A549 (cell line): ENCODE results near the gene RYR3. TPM values are rescaled to one million over a fixed set of nuclear protein-coding genes. Genes with fewer than 3 reads are reported as not detected.

Experiments
- ATAC-seq, 2 experiments: fragments of 200-7000 bp in 1 of 2; fragments of >200 bp in 1 of 2; cut with Nextera tagmentation in 1 of 2; cut with Tn5 transposase in 1 of 2; 3 replicates each; pipeline versions ENCODE4 v1.8.0 to v1.9.1; 2018 to 2020; ENCODE audit warnings: mild to moderate bottlenecking in 1 of 2, moderate library complexity in 1 of 2
- CTCF ChIA-PET: fragments of 300-600 bp; sonication (Branson Sonifier 250); formaldehyde crosslinking; extraction: SDS; loops from one replicate; lab custom pipeline; 2021; ENCODE audit warnings: antibody characterized with exemption, inconsistent platforms; lab: Yijun Ruan, JAX
- POLR2A ChIA-PET: fragments of 350-600 bp; formaldehyde crosslinking; extraction: SDS; loops from one replicate; lab custom pipeline; 2021; ENCODE audit warnings: antibody characterized with exemption, inconsistent platforms; lab: Yijun Ruan, JAX
- DNase-seq, 2 experiments: peaks; one replicate each; pipeline versions ENCODE4 v3.0.0 to v3.0.0-alpha.2; 2011 to 2016; ENCODE audit warnings: low read depth in 1 of 2, low spot score in 1 of 2
- FAIRE-seq: peaks from 2 replicates; lab custom pipeline; 2011; peaks lifted over from hg19 to GRCh38; lab: Jason Lieb, UNC
- H3K27ac ChIP-seq, 2 experiments: fragments of >200 bp; sonication (Bioruptor Twin); formaldehyde crosslinking; 3 replicates each; pipeline ENCODE4 v1.5.1; 2016 to 2017
- H3K4me1 ChIP-seq: fragments of >200 bp; sonication (Bioruptor Twin); formaldehyde crosslinking; 3 replicates; pipeline ENCODE4 v1.6.1; 2016
- H3K4me2 ChIP-seq: fragments of >200 bp; sonication (Bioruptor Twin); formaldehyde crosslinking; 3 replicates; pipeline ENCODE4 v1.6.1; 2016
- H3K4me3 ChIP-seq: fragments of >200 bp; sonication (Bioruptor Twin); formaldehyde crosslinking; 3 replicates; pipeline ENCODE4 v1.5.1; 2016
- H3K9me3 ChIP-seq: fragments of >200 bp; sonication (Bioruptor Twin); formaldehyde crosslinking; 3 replicates; pipeline ENCODE4 v1.6.1; 2016
- BHLHE40 ChIP-seq: IDR thresholded peaks from 2 replicates; pipeline ENCODE4 v1.6.1; 2012; ENCODE audit warnings: low read depth, low read length, inconsistent platforms
- CBX2 ChIP-seq: fragments of 200-600 bp; sonication (generic); IDR thresholded peaks from 2 replicates; pipeline ENCODE4 v1.6.1; 2016; ENCODE audit warnings: low read depth, mild to moderate bottlenecking, borderline replicate concordance
- CBX8 ChIP-seq: fragments of 200-600 bp; sonication (generic); IDR thresholded peaks from 2 replicates; pipeline ENCODE4 v1.6.1; 2016
- EHMT2 ChIP-seq: fragments of 200-600 bp; sonication (generic); IDR thresholded peaks from 2 replicates; pipeline ENCODE4 v1.6.1; 2016; ENCODE audit warnings: antibody characterized with exemption, low read depth, mild to moderate bottlenecking, moderate library complexity
- FOSB ChIP-seq: fragments of 250-450 bp; sonication (Bioruptor Pico); IDR thresholded peaks from 2 replicates; pipeline ENCODE4 v1.5.0; 2020; ENCODE audit warnings: mild to moderate bottlenecking, moderate library complexity
- FOXS1 ChIP-seq: fragments of 250-450 bp; sonication (Bioruptor Pico); IDR thresholded peaks from 2 replicates; pipeline ENCODE4 v1.5.0; 2020; ENCODE audit warnings: mild to moderate bottlenecking, moderate library complexity
- GATA3 ChIP-seq: IDR thresholded peaks from 2 replicates; pipeline ENCODE4 v1.6.1; 2012; ENCODE audit warnings: borderline replicate concordance
- HDAC2 ChIP-seq: fragments of 200-600 bp; sonication (generic); IDR thresholded peaks from 2 replicates; pipeline ENCODE4 v1.6.1; 2016
- HEYL ChIP-seq: fragments of 250-450 bp; sonication (Bioruptor Pico); IDR thresholded peaks from 2 replicates; pipeline ENCODE4 v1.8.0; 2021; ENCODE audit warnings: mild to moderate bottlenecking, moderate library complexity
- KDM1A ChIP-seq: fragments of 200-600 bp; sonication (generic); IDR thresholded peaks from 2 replicates; pipeline ENCODE4 v1.6.1; 2016; ENCODE audit warnings: low read depth, mild to moderate bottlenecking
- KDM5A ChIP-seq: fragments of 200-600 bp; sonication (generic); IDR thresholded peaks from 2 replicates; pipeline ENCODE4 v1.6.1; 2016; ENCODE audit warnings: antibody characterized with exemption, mild to moderate bottlenecking
- MAFK ChIP-seq: fragments of 450-650 bp; IDR thresholded peaks from 2 replicates; pipeline ENCODE4 v1.6.1; 2014; ENCODE audit not compliant: partially characterized antibody
- MYC ChIP-seq: IDR thresholded peaks from 2 replicates; pipeline ENCODE4 v1.6.1; 2012; ENCODE audit warnings: mild to moderate bottlenecking, inconsistent platforms, low read length, improper control_type of control experiment, borderline replicate concordance
- NPAS2 ChIP-seq: fragments of 250-450 bp; sonication (Bioruptor Pico); IDR thresholded peaks from 2 replicates; pipeline ENCODE4 v1.8.0; 2022; ENCODE audit warnings: mild to moderate bottlenecking, moderate library complexity, borderline replicate concordance
- NR3C1 ChIP-seq: fragments of >200 bp; sonication (Bioruptor Twin); formaldehyde crosslinking; IDR thresholded peaks from 3 replicates; pipeline ENCODE4 v1.6.1; 2017
- PHF8 ChIP-seq: fragments of 200-600 bp; sonication (generic); IDR thresholded peaks from 2 replicates; pipeline ENCODE4 v1.6.1; 2016; ENCODE audit warnings: low read depth, mild to moderate bottlenecking, antibody characterized with exemption, moderate library complexity, borderline replicate concordance
- POLR2AphosphoS2 ChIP-seq: conservative IDR thresholded peaks from 2 replicates; pipeline ENCODE4 v1.6.1; 2012; ENCODE audit warnings: low read length, improper control_type of control experiment, inconsistent platforms
- RCOR1 ChIP-seq: fragments of 150-350 bp; IDR thresholded peaks from 2 replicates; pipeline ENCODE4 v1.6.1; 2014; ENCODE audit warnings: antibody characterized with exemption, low read length, low read depth
- RFX5 ChIP-seq: fragments of 450-650 bp; IDR thresholded peaks from 2 replicates; pipeline ENCODE4 v1.7.1; 2014; ENCODE audit warnings: antibody characterized with exemption, mild to moderate bottlenecking, moderate library complexity
- RNF2 ChIP-seq: fragments of 200-600 bp; sonication (generic); IDR thresholded peaks from 2 replicates; pipeline ENCODE4 v1.6.1; 2016; ENCODE audit warnings: low read depth, mild to moderate bottlenecking, antibody characterized with exemption, moderate library complexity, borderline replicate concordance
- SMC3 ChIP-seq: fragments of >200 bp; sonication (Bioruptor Twin); formaldehyde crosslinking; IDR thresholded peaks from 3 replicates; pipeline ENCODE4 v1.6.1; 2018; ENCODE audit warnings: inconsistent platforms
- TFCP2L1 ChIP-seq: fragments of 250-450 bp; sonication (Bioruptor Pico); IDR thresholded peaks from 2 replicates; pipeline ENCODE4 v1.5.0; 2021; ENCODE audit warnings: mild to moderate bottlenecking
- ZSCAN20 ChIP-seq: fragments of 250-450 bp; sonication (Bioruptor Pico); IDR thresholded peaks from 2 replicates; pipeline ENCODE4 v1.8.0; 2022; ENCODE audit warnings: mild to moderate bottlenecking, moderate library complexity
- WGBS: methylation state at CpG from one replicate; pipeline ENCODE4 v1.1.6; 2017; ENCODE audit errors: missing lambda C conversion rate; 5-methylcytosine and 5-hydroxymethylcytosine counted together
- polyA plus RNA-seq, 4 experiments: library from polyadenylated mRNA; depleted of rRNA in 3 of 4; stranded (reverse); fragments of >200 nt; fragmentation: RNase III in 1 of 4; extraction: RNeasy Plus Mini Kit Qiagen cat#74134 plus additional on column Dnase treatment in 1 of 4; gene quantifications; 2 replicates in 3 of 4; 3 replicates in 1 of 4; pipeline ENCODE4 v1.2.3, GENCODE V29; 2011 to 2017
- TF ChIP-seq, protein P1 (sequence below): fragments of 150-350 bp; IDR thresholded peaks from 2 replicates; pipeline ENCODE4 v1.6.1; 2014; ENCODE audit warnings: low read depth, mild to moderate bottlenecking, low read length
- TF ChIP-seq, protein P2 (sequence below): fragments of 250-450 bp; sonication (Bioruptor Pico); IDR thresholded peaks from 2 replicates; pipeline ENCODE4 v1.5.0; 2020; ENCODE audit warnings: low read depth, mild to moderate bottlenecking, moderate library complexity
- TF ChIP-seq, protein P3 (sequence below): fragments of >200 bp; sonication (Bioruptor Twin); formaldehyde crosslinking; IDR thresholded peaks from 2 replicates; pipeline ENCODE4 v1.6.1; 2016
- TF ChIP-seq, protein P4 (sequence below): fragments of 250-450 bp; sonication (Bioruptor Pico); IDR thresholded peaks from 2 replicates; pipeline ENCODE4 v1.5.0; 2021; ENCODE audit warnings: mild to moderate bottlenecking, moderate library complexity, borderline replicate concordance
- TF ChIP-seq, protein P5 (sequence below): IDR thresholded peaks from 2 replicates; pipeline ENCODE4 v1.6.1; 2012

The RYR3 gene
- polyA plus RNA-seq, 2 of the 4 experiments (the other 2 are of a cell fraction): 0.03 TPM; not detected in 1

DNA sequence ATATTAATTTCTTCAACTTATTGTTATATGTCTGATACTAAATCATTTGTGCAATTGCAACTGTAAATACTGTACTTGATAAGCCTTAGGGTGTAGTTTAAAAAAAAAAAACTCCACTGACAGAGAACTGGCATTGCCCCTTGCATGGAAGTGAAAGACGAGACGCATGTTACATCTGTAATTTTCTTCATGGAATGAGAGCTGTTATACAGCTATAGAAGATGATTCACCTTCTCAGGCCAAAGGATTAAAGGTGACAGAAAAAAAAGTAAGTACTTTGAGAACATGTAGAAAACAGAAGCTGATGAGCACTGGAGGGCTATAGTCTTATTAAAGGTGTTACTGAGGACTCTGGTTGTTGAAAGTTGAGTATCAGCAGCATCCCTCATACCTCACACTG is 16.1 kb downstream of the RYR3 start (continued):
- no peak for TF ChIP-seq PHF8
- no peak for TF ChIP-seq FOXS1 (CRISPR knock-in tag)

DNA sequence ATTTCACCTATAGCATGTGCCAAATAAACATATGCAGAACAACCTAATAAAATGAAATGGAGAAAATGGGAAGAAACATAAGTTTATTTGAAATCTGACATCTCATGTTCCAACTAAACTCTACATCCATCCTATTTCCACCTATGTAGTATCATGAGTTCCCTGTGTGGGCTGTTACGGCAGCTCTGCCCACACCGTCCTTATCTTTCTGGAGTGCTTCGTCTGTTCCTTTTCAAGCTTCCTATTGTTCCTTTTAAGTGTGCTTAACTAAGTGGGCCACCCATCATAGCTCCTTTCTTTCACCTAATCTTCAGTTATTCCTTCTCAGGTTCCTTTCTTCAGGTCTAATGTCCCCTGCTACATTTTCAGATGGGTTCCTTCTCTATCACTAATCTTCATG is 17.3 kb downstream of the RYR3 start:
- no peak for ATAC-seq
- Histone ChIP-seq H3K4me2 (no peak overlapping the region), H3K4me3 (no peak overlapping the region), H3K9me3 (no peaks in the 10 kb centered on the region; the same call in 2 of the 3 replicates), H3K27ac (no peak overlapping the region), H3K4me1 (no peaks in the 10 kb centered on the region)
- ChIA-PET CTCF (interaction anchor here (1.2 kb wide), 1 partner anchor 11 kb away, joined by 3 read pairs; no protein-coding TSS in a partner anchor), POLR2A (no interaction called here)
- TF ChIP-seq, protein P1, sequence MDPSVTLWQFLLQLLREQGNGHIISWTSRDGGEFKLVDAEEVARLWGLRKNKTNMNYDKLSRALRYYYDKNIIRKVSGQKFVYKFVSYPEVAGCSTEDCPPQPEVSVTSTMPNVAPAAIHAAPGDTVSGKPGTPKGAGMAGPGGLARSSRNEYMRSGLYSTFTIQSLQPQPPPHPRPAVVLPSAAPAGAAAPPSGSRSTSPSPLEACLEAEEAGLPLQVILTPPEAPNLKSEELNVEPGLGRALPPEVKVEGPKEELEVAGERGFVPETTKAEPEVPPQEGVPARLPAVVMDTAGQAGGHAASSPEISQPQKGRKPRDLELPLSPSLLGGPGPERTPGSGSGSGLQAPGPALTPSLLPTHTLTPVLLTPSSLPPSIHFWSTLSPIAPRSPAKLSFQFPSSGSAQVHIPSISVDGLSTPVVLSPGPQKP: no peak
- TF ChIP-seq, protein P2, sequence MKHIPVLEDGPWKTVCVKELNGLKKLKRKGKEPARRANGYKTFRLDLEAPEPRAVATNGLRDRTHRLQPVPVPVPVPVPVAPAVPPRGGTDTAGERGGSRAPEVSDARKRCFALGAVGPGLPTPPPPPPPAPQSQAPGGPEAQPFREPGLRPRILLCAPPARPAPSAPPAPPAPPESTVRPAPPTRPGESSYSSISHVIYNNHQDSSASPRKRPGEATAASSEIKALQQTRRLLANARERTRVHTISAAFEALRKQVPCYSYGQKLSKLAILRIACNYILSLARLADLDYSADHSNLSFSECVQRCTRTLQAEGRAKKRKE (CRISPR knock-in tag): no peak
- TF ChIP-seq NPAS2 (CRISPR knock-in tag) (no peak), MYC (no peak), CBX8 (no peak), GATA3 (no peak), KDM1A (no peak), NR3C1 (no peak), RCOR1 (no peak), MAFK (no peak), EHMT2 (no peak), FOXS1 (CRISPR knock-in tag) (no peak), RNF2 (no peak), BHLHE40 (no peak)
- TF ChIP-seq, protein P3, sequence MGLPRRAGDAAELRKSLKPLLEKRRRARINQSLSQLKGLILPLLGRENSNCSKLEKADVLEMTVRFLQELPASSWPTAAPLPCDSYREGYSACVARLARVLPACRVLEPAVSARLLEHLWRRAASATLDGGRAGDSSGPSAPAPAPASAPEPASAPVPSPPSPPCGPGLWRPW: no peak
- FAIRE-seq: no peak
- WGBS: 21% methylated on average over 3 of the region's 3 CpGs
- DNase-seq: no peak

DNA sequence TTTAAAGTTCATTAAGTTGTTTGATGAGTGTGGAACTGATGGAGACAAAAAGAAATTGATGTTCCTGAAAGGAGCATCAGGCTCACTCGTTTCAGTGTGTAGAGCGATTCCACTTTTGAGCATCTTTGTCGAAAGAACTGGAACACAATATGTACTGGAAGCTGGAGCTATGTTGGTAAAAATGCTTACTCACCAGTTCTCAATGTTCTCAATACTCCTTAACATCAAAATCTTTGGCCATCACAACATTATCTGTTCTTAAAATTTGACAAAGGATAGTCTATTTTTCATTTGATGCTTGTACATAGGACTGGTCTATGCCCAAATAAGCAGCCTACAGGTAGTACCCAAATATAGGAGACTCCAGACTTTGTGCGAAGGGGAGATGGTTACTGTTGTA is 18.7 kb downstream of the RYR3 start:
- FAIRE-seq (peak; percentile 43), ATAC-seq (no peak)
- POLR2A ChIA-PET: no interaction called here

DNA sequence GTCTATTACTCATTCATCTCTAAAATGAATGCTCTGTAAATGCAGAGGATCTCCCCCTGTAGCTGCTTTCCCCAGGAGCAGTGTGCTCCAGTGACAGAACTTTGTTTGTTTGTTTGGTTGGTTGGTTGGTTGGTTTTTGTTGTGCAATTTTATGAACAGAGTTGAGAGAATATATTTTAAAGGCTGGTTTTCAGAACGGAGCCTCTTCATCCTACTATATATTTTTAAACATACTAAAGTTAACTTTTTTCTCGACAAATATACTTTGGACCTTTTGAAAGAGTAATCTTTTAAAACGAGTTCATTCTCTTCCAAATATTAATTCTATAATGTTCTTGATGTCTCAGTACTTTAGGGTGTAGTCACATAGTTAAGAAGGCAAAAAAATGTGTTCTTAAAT is 20.2 kb downstream of the RYR3 start:
- no peaks in the 10 kb centered on the region for H3K4me1 ChIP-seq
- TF ChIP-seq EHMT2: no peak
- no peak for TF ChIP-seq HDAC2
- TF ChIP-seq, protein P4, sequence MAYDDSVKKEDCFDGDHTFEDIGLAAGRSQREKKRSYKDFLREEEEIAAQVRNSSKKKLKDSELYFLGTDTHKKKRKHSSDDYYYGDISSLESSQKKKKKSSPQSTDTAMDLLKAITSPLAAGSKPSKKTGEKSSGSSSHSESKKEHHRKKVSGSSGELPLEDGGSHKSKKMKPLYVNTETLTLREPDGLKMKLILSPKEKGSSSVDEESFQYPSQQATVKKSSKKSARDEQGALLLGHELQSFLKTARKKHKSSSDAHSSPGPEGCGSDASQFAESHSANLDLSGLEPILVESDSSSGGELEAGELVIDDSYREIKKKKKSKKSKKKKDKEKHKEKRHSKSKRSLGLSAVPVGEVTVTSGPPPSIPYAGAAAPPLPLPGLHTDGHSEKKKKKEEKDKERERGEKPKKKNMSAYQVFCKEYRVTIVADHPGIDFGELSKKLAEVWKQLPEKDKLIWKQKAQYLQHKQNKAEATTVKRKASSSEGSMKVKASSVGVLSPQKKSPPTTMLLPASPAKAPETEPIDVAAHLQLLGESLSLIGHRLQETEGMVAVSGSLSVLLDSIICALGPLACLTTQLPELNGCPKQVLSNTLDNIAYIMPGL (CRISPR knock-in tag): no peak
- TF ChIP-seq CBX2: no peak
- no peak for TF ChIP-seq RNF2
- no peak for TF ChIP-seq KDM1A
- TF ChIP-seq, protein P5, sequence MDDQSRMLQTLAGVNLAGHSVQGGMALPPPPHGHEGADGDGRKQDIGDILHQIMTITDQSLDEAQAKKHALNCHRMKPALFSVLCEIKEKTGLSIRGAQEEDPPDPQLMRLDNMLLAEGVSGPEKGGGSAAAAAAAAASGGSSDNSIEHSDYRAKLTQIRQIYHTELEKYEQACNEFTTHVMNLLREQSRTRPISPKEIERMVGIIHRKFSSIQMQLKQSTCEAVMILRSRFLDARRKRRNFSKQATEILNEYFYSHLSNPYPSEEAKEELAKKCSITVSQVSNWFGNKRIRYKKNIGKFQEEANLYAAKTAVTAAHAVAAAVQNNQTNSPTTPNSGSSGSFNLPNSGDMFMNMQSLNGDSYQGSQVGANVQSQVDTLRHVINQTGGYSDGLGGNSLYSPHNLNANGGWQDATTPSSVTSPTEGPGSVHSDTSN: no peak
- no peak for TF ChIP-seq KDM5A
- TF ChIP-seq FOSB: no peak
- TF ChIP-seq TFCP2L1 (CRISPR knock-in tag): no peak
- TF ChIP-seq GATA3: no peak
- TF ChIP-seq CBX8: no peak
- TF ChIP-seq RFX5: no peak
- TF ChIP-seq POLR2AphosphoS2: no peak
- no peak for TF ChIP-seq PHF8
- no peak for TF ChIP-seq HEYL (CRISPR knock-in tag)
- no peak for TF ChIP-seq NPAS2 (CRISPR knock-in tag)
- no peak for TF ChIP-seq SMC3
- TF ChIP-seq, all 56 proteins: peak for 0
- no peak for ATAC-seq
- no peak for DNase-seq
- H3K9me3 ChIP-seq: no peaks in the 10 kb centered on the region; the same call in 2 of the 3 replicates
- no peak overlapping the region for H3K4me2 ChIP-seq
- FAIRE-seq: no peak
- CTCF ChIA-PET: interaction anchor here (0.7 kb wide), 1 partner anchor 1679 kb away, joined by 3 read pairs; no protein-coding TSS in a partner anchor
- 2% methylated on average over 3 of the region's 3 CpGs for WGBS
- H3K27ac ChIP-seq: no peak overlapping the region
- no peak overlapping the region for H3K4me3 ChIP-seq
- POLR2A ChIA-PET: no interaction called here

More for the DNA sequence above, 18.7 kb downstream of the RYR3 start:
- H3K4me2 ChIP-seq: no peak overlapping the region
- no peaks in the 10 kb centered on the region for H3K4me1 ChIP-seq
- CTCF ChIA-PET: no interaction called here
- H3K4me3 ChIP-seq: no peak overlapping the region
- no peak for DNase-seq
- peak; percentile 75 for TF ChIP-seq MAFK
- TF ChIP-seq ZSCAN20: no peak
- TF ChIP-seq, all 56 proteins: peak for 1
- WGBS: 39% methylated on average over 4 of the region's 4 CpGs
- Histone ChIP-seq H3K27ac (no peak overlapping the region), H3K9me3 (no peaks in the 10 kb centered on the region; the same call in 2 of the 3 replicates)
